BJ (cell line): Measurements from ENCODE around the gene SMAD7. TPM values are rescaled to one million over a fixed set of nuclear protein-coding genes. Genes with fewer than 3 reads are reported as not detected.

Source experiments
- CTCF ChIA-PET: fragments of 350-600 bp; formaldehyde crosslinking; extraction: SDS; loops from one replicate; lab custom pipeline; 2021; ENCODE audit warnings: antibody characterized with exemption, inconsistent platforms; lab: Yijun Ruan, JAX
- POLR2A ChIA-PET: fragments of 300-600 bp; sonication (Branson Sonifier 250); formaldehyde crosslinking; extraction: SDS; loops from one replicate; lab custom pipeline; 2021; ENCODE audit warnings: antibody characterized with exemption; lab: Charles Lee
- DNase-seq: peaks from one replicate; pipeline ENCODE4 v3.0.0-alpha.2; 2011; ENCODE audit warnings: low read depth
- H3K27me3 ChIP-seq: 2 replicates; pipeline ENCODE4 v1.6.0; 2011; ENCODE audit warnings: low read length; ENCODE audit not compliant: control insufficient read depth, insufficient read depth
- H3K36me3 ChIP-seq: 2 replicates; pipeline ENCODE4 v1.5.1; 2011; ENCODE audit warnings: low read length; ENCODE audit not compliant: control insufficient read depth, insufficient read depth
- H3K4me3 ChIP-seq: 2 replicates; pipeline ENCODE4 v1.5.1; 2011; ENCODE audit warnings: low read depth, mild to moderate bottlenecking, control low read depth, low read length
- CTCF ChIP-seq: IDR thresholded peaks from 2 replicates; pipeline ENCODE4 v1.5.1; 2011; ENCODE audit warnings: low read depth, mild to moderate bottlenecking, control low read depth, inconsistent platforms, low read length, moderate library complexity; ENCODE audit not compliant: insufficient read depth
- polyA plus RNA-seq: library from polyadenylated mRNA; depleted of rRNA; stranded (reverse); fragments of >200 nt; gene quantifications from 2 replicates; pipeline ENCODE4 v1.2.3, GENCODE V29; 2011

Gene SMAD7
- polyA plus RNA-seq, 1 experiment: 24.2 TPM

GRCh38 chr18:48939205-48940097 lies 11.3 kb downstream of the SMAD7 start:
- POLR2A ChIA-PET: interaction anchor here (0.7 kb wide), 1 partner anchor 443 kb away, joined by 3 read pairs; no protein-coding TSS in a partner anchor

GRCh38 chr18:48938827-48939204 lies 11.9 kb downstream of the SMAD7 start:
- POLR2A ChIA-PET: no interaction called here
- DNase-seq: no peak
- Histone ChIP-seq H3K27me3 (no peaks in the 10 kb centered on the region), H3K4me3 (peak overlapping the region; percentile 14; the same call in 1 of the 2 replicates), H3K36me3 (peaks cover 14% of the 10 kb centered on the region)
- TF ChIP-seq CTCF: no peak
- CTCF ChIA-PET: no interaction called here

More at GRCh38 chr18:48939205-48940097, 11.3 kb downstream of the SMAD7 start:
- CTCF ChIA-PET: no interaction called here
- Histone ChIP-seq H3K27me3 (no peaks in the 10 kb centered on the region), H3K36me3 (peaks cover 18% of the 10 kb centered on the region), H3K4me3 (peak overlapping the region; percentile 14)
- no peak for TF ChIP-seq CTCF
- DNase-seq: no peak

GRCh38 chr18:48937869-48938750 lies 12.7 kb downstream of the SMAD7 start:
- peaks cover 14% of the 10 kb centered on the region for H3K36me3 ChIP-seq
- CTCF ChIA-PET: interaction anchor here (0.5 to 1.4 kb wide), 5 partner anchors 9 to 240 kb away, joined by 3 to 4 read pairs (median 3); no protein-coding TSS in a partner anchor
- no peaks in the 10 kb centered on the region for H3K27me3 ChIP-seq
- no peak overlapping the region for H3K4me3 ChIP-seq
- POLR2A ChIA-PET: interaction anchor here (0.5 kb wide), 1 partner anchor 22 kb away, joined by 9 read pairs; no protein-coding TSS in a partner anchor
- TF ChIP-seq CTCF: no peak
- no peak for DNase-seq

- Histone ChIP-seq H3K27me3 (no peaks in the 10 kb centered on the region), H3K4me3 (no peak overlapping the region), H3K36me3 (peaks cover 6% of the 10 kb centered on the region)
- DNase-seq: no peak
- TF ChIP-seq CTCF: no peak
- ChIA-PET CTCF (interaction anchor here (0.7 kb wide), 1 partner anchor 304 kb away, joined by 3 read pairs; no protein-coding TSS in a partner anchor), POLR2A (no interaction called here)
Measured at GRCh38 chr18:48935433-48935774, 15.4 kb downstream of the SMAD7 start.
